HEK293T (cell line): ENCODE measurements around the gene DDX5.

ENCODE experiments used
- CTCF ChIA-PET: fragments of 350-600 bp; formaldehyde crosslinking; extraction: SDS; loops from one replicate; lab custom pipeline; 2021; ENCODE audit warnings: antibody characterized with exemption, inconsistent platforms; lab: Yijun Ruan, JAX
- POLR2A ChIA-PET: fragments of 350-600 bp; formaldehyde crosslinking; extraction: SDS; loops from one replicate; lab custom pipeline; 2020; ENCODE audit warnings: antibody characterized with exemption, inconsistent platforms; lab: Yijun Ruan, JAX
- DNase-seq: peaks from one replicate; pipeline ENCODE4 v3.0.0; 2012; ENCODE audit warnings: mixed read lengths; ENCODE audit errors: extremely low spot score
- ARNT ChIP-seq: fragments of 450-650 bp; IDR thresholded peaks from 2 replicates; pipeline ENCODE4 v1.6.1; 2017; ENCODE audit warnings: mild to moderate bottlenecking
- BHLHE40 ChIP-seq: fragments of 450-650 bp; IDR thresholded peaks from 2 replicates; pipeline ENCODE4 v1.6.1; 2016; ENCODE audit warnings: mild to moderate bottlenecking, moderate library complexity, borderline replicate concordance
- CTBP1 ChIP-seq: fragments of 450-650 bp; IDR thresholded peaks from 2 replicates; pipeline ENCODE4 v1.6.1; 2016; ENCODE audit warnings: borderline replicate concordance
- ELF4 ChIP-seq: fragments of 450-650 bp; IDR thresholded peaks from 2 replicates; pipeline ENCODE4 v1.6.1; 2017; ENCODE audit warnings: antibody characterized with exemption
- FOXA1 ChIP-seq: fragments of 450-650 bp; IDR thresholded peaks from 2 replicates; pipeline ENCODE4 v1.6.1; 2016; ENCODE audit warnings: mild to moderate bottlenecking
- FOXK2 ChIP-seq: fragments of 450-650 bp; IDR thresholded peaks from 2 replicates; pipeline ENCODE4 v1.6.1; 2016; ENCODE audit warnings: mild to moderate bottlenecking
- FOXM1 ChIP-seq: fragments of 450-650 bp; IDR thresholded peaks from 2 replicates; pipeline ENCODE4 v1.6.1; 2017; ENCODE audit warnings: mild to moderate bottlenecking, borderline replicate concordance
- HDGF ChIP-seq: fragments of 450-650 bp; IDR thresholded peaks from 2 replicates; pipeline ENCODE4 v1.6.1; 2017; ENCODE audit warnings: antibody characterized with exemption, borderline replicate concordance
- L3MBTL2 ChIP-seq: fragments of 450-650 bp; conservative IDR thresholded peaks from 2 replicates; pipeline ENCODE4 v1.6.1; 2016; ENCODE audit warnings: mild to moderate bottlenecking
- LEF1 ChIP-seq: fragments of 450-650 bp; IDR thresholded peaks from 2 replicates; pipeline ENCODE4 v1.6.1; 2017; ENCODE audit warnings: mild to moderate bottlenecking, borderline replicate concordance
- NFRKB ChIP-seq: fragments of 450-650 bp; IDR thresholded peaks from 2 replicates; pipeline ENCODE4 v1.6.1; 2016; ENCODE audit warnings: mild to moderate bottlenecking, moderate library complexity
- PKNOX1 ChIP-seq: fragments of 450-650 bp; IDR thresholded peaks from 2 replicates; pipeline ENCODE4 v1.6.1; 2016
- SP1 ChIP-seq: fragments of 450-650 bp; IDR thresholded peaks from 2 replicates; pipeline ENCODE4 v1.6.1; 2017
- SUZ12 ChIP-seq: fragments of 450-650 bp; IDR thresholded peaks from 2 replicates; pipeline ENCODE4 v1.6.1; 2016; ENCODE audit warnings: mild to moderate bottlenecking
- TARDBP ChIP-seq: fragments of 450-650 bp; IDR thresholded peaks from 2 replicates; pipeline ENCODE4 v1.6.1; 2016
- ZNF384 ChIP-seq: fragments of 450-650 bp; IDR thresholded peaks from 2 replicates; pipeline ENCODE4 v1.6.1; 2016

The DDX5 gene

GRCh38 chr17:64540118-64540776 lies 34.2 kb upstream of the DDX5 start:
- ChIA-PET POLR2A (no interaction called here), CTCF (interaction anchor here (0.6 kb wide), 1 partner anchor 11 kb away, joined by 3 read pairs; no protein-coding TSS in a partner anchor)
- no peak for DNase-seq

GRCh38 chr17:64538508-64539130 lies 32.5 kb upstream of the DDX5 start:
- POLR2A ChIA-PET, result interaction anchor here (2.1 kb wide), 1 partner anchor 32 kb away, joined by 7 read pairs; the partner anchor contains the start of gene CEP95
- DNase-seq, result no peak
- CTCF ChIA-PET, result no interaction called here
- no peak for TF ChIP-seq PKNOX1
- no peak for TF ChIP-seq SP1
- no peak for TF ChIP-seq FOXM1
- TF ChIP-seq ARNT, result no peak
- no peak for TF ChIP-seq ELF4
- TF ChIP-seq FOXK2, result no peak
- no peak for TF ChIP-seq L3MBTL2
- TF ChIP-seq NFRKB, result no peak
- no peak for TF ChIP-seq SUZ12
- TF ChIP-seq BHLHE40, result no peak
- TF ChIP-seq TARDBP, result no peak
- TF ChIP-seq CTBP1, result no peak
- TF ChIP-seq FOXA1, result no peak
- no peak for TF ChIP-seq HDGF
- no peak for TF ChIP-seq LEF1
- TF ChIP-seq ZNF384, result no peak

More at GRCh38 chr17:64540118-64540776, 34.2 kb upstream of the DDX5 start:
- TF ChIP-seq FOXK2 (no peak), PKNOX1 (no peak), HDGF (no peak), ELF4 (no peak), CTBP1 (no peak), FOXA1 (no peak), L3MBTL2 (no peak), SP1 (no peak), LEF1 (no peak), FOXM1 (no peak), ARNT (no peak), NFRKB (no peak), ZNF384 (no peak), SUZ12 (no peak), BHLHE40 (no peak), TARDBP (no peak)

GRCh38 chr17:64537488-64537887 lies 31.4 kb upstream of the DDX5 start:
- ChIA-PET POLR2A (interaction anchor here (2.1 kb wide), 1 partner anchor 31 kb away, joined by 7 read pairs; the partner anchor contains the start of gene CEP95), CTCF (no interaction called here)
- TF ChIP-seq SUZ12 (no peak), NFRKB (no peak), ARNT (no peak), FOXA1 (no peak), BHLHE40 (no peak), FOXK2 (no peak), SP1 (no peak), FOXM1 (no peak), ELF4 (no peak)

GRCh38 chr17:64536913-64537312 lies 30.8 kb upstream of the DDX5 start:
- DNase-seq, result no peak
- CTCF ChIA-PET, result no interaction called here
- POLR2A ChIA-PET, result interaction anchor here (2.1 kb wide), 1 partner anchor 30 kb away, joined by 7 read pairs; the partner anchor contains the start of gene CEP95
- TF ChIP-seq FOXM1 (no peak), PKNOX1 (no peak), SP1 (no peak), ZNF384 (no peak), CTBP1 (no peak), NFRKB (no peak), ELF4 (no peak), TARDBP (no peak), LEF1 (no peak), FOXA1 (no peak), ARNT (no peak), FOXK2 (no peak), BHLHE40 (no peak), SUZ12 (no peak)

More at GRCh38 chr17:64537488-64537887, 31.4 kb upstream of the DDX5 start:
- no peak for DNase-seq

- ChIA-PET CTCF (interaction anchor here (1.9 kb wide), 1 partner anchor 9 kb away, joined by 5 read pairs; no protein-coding TSS in a partner anchor), POLR2A (no interaction called here)
- TF ChIP-seq ARNT (no peak), SUZ12 (no peak), CTBP1 (no peak)
- no peak for DNase-seq
Measured at GRCh38 chr17:64535357-64535756, 29.3 kb upstream of the DDX5 start.

GRCh38 chr17:64534187-64534586 lies 28.1 kb upstream of the DDX5 start:
- CTCF ChIA-PET, result interaction anchor here (1.2 to 1.9 kb wide), 2 partner anchors 11 to 115 kb away, joined by 5 read pairs; no protein-coding TSS in a partner anchor
- TF ChIP-seq FOXA1, result no peak
- no peak for TF ChIP-seq NFRKB
- TF ChIP-seq PKNOX1, result no peak
- no peak for TF ChIP-seq SP1
- no peak for TF ChIP-seq FOXK2
- TF ChIP-seq CTBP1, result no peak
- TF ChIP-seq ARNT, result no peak
- TF ChIP-seq ELF4, result no peak
- TF ChIP-seq HDGF, result no peak
- TF ChIP-seq LEF1, result no peak
- no peak for TF ChIP-seq L3MBTL2
- no peak for TF ChIP-seq ZNF384
- no peak for TF ChIP-seq FOXM1
- POLR2A ChIA-PET, result no interaction called here
- DNase-seq, result no peak
